ENCODE measurements around the gene ANKH.

GRCh38 chr5:14732991-14733390 is 138.6 kb downstream of the ANKH start:
- TF ChIP-seq CTCF (IDR thresholded peaks at IDR 0.05) (no peak), POLR2AphosphoS5 (IDR thresholded peaks at IDR 0.05) (no peak)
